ENCODE results near the gene DPH1. TPM values are rescaled to one million over a fixed set of nuclear protein-coding genes. Genes with fewer than 3 reads are reported as not detected.

Gene DPH1
- total RNA-seq, 1 donor from 2014 or later: 29.4 TPM

DNA sequence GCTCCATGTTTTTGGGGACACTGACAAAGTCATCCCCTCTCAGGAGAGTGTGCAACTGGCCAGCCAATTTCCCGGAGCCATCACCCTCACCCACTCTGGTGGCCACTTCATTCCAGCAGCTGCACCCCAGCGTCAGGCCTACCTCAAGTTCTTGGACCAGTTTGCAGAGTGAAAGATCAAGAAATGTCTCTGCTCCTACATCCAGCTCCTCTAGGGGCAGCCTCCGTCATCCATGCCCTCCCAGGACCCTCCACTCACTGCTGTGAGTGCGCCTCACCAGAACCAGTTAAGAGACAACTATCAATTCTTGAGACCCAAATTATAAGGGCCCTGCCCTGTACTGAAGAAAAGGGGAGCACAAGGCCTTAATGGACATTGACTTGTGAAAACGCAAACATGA lies 13.0 kb downstream of the DPH1 start:
- peaks cover 27% of the 10 kb centered on the region for H3K4me1 Mint-ChIP-seq (ENCODE audit: low read depth)
- no peaks in the 10 kb centered on the region for H3K27me3 Mint-ChIP-seq (ENCODE audit: low read depth)
- no peak for DNase-seq (ENCODE audit: low spot score)
- TF ChIP-seq CTCF (IDR thresholded peaks at IDR 0.05): no peak
- H3K36me3 Mint-ChIP-seq (ENCODE audit: low read depth): peaks cover 8% of the 10 kb centered on the region
- peak overlapping the region; percentile 92 for H3K4me3 Mint-ChIP-seq (ENCODE audit: unreplicated experiment)
- peak overlapping the region; percentile 98 for H3K27ac Mint-ChIP-seq (ENCODE audit: unreplicated experiment)
- H3K9me3 Mint-ChIP-seq (ENCODE audit: low read depth): no peaks in the 10 kb centered on the region

- Mint-ChIP-seq H3K27me3 (ENCODE audit: low read depth) (no peaks in the 10 kb centered on the region), H3K4me3 (ENCODE audit: unreplicated experiment) (no peak overlapping the region), H3K9me3 (ENCODE audit: low read depth) (no peaks in the 10 kb centered on the region), H3K36me3 (ENCODE audit: low read depth) (peaks cover 8% of the 10 kb centered on the region), H3K27ac (ENCODE audit: unreplicated experiment) (no peak overlapping the region), H3K4me1 (ENCODE audit: low read depth) (peaks cover 30% of the 10 kb centered on the region)
- DNase-seq (ENCODE audit: low spot score): no peak
- TF ChIP-seq CTCF (IDR thresholded peaks at IDR 0.05): no peak
These were observed 13.8 kb downstream of the DPH1 start for GRCh38 chr17:2043785-2044184.

GRCh38 chr17:2044263-2044894 lies 14.4 kb downstream of the DPH1 start:
- peaks cover 8% of the 10 kb centered on the region for H3K36me3 Mint-ChIP-seq (ENCODE audit: low read depth)
- H3K4me3 Mint-ChIP-seq (ENCODE audit: unreplicated experiment): no peak overlapping the region
- no peaks in the 10 kb centered on the region for H3K27me3 Mint-ChIP-seq (ENCODE audit: low read depth)
- no peak for TF ChIP-seq CTCF (IDR thresholded peaks at IDR 0.05)
- no peaks in the 10 kb centered on the region for H3K9me3 Mint-ChIP-seq (ENCODE audit: low read depth)
- H3K4me1 Mint-ChIP-seq (ENCODE audit: low read depth): peaks cover 36% of the 10 kb centered on the region
- H3K27ac Mint-ChIP-seq (ENCODE audit: unreplicated experiment): no peak overlapping the region
- DNase-seq (ENCODE audit: low spot score): no peak

- Mint-ChIP-seq H3K4me3 (ENCODE audit: unreplicated experiment) (no peak overlapping the region), H3K4me1 (ENCODE audit: low read depth) (peaks cover 31% of the 10 kb centered on the region), H3K36me3 (ENCODE audit: low read depth) (peaks cover 7% of the 10 kb centered on the region), H3K27ac (ENCODE audit: unreplicated experiment) (no peak overlapping the region), H3K27me3 (ENCODE audit: low read depth) (no peaks in the 10 kb centered on the region), H3K9me3 (ENCODE audit: low read depth) (no peaks in the 10 kb centered on the region)
- no peak for DNase-seq (ENCODE audit: low spot score)
- no peak for TF ChIP-seq CTCF (IDR thresholded peaks at IDR 0.05)
These were observed 17.6 kb downstream of the DPH1 start for GRCh38 chr17:2047590-2047989.

GRCh38 chr17:2048805-2049204 lies 18.9 kb downstream of the DPH1 start:
- no peak for DNase-seq (ENCODE audit: low spot score)
- H3K27ac Mint-ChIP-seq (ENCODE audit: unreplicated experiment): no peak overlapping the region

More at GRCh38 chr17:2048805-2049204, 18.9 kb downstream of the DPH1 start:
- Mint-ChIP-seq H3K4me3 (ENCODE audit: unreplicated experiment) (peak overlapping the region; percentile 73), H3K27me3 (ENCODE audit: low read depth) (no peaks in the 10 kb centered on the region), H3K9me3 (ENCODE audit: low read depth) (no peaks in the 10 kb centered on the region), H3K36me3 (ENCODE audit: low read depth) (peaks cover 2% of the 10 kb centered on the region), H3K4me1 (ENCODE audit: low read depth) (peaks cover 25% of the 10 kb centered on the region)
- no peak for TF ChIP-seq CTCF (IDR thresholded peaks at IDR 0.05)

All from chondrocyte (in vitro differentiated cells).